DMS 273 (cell line): ENCODE results near the gene NUMA1.

Source experiments
- DNase-seq: peaks from one replicate; lab custom pipeline; 2025; ENCODE audit not compliant: unreplicated experiment; lab: John Stamatoyannopoulos, UW

The NUMA1 gene

DNA sequence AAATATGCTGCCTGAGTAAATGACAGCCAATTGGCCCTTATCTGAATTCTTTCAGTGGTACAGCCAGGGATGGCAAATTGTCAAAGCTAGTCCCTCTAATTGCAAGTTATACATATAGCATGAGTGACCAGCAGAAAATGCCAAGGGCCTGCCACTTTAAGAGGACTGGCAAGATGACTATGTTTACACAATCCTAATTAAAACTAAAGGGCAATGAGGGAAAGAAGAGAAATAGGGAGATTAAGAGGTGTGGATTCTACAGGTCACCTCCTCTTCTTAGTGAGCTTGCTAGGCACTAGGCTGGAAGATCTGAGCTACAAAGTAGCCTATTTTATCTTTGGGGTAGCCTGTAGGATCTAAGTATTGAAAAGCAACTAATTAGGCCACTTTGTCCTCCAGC, 13.5 kb downstream of the NUMA1 start:
- no peak for DNase-seq

GRCh38 chr11:72061739-72062396, 18.5 kb downstream of the NUMA1 start:
- no peak for DNase-seq

GRCh38 chr11:72058416-72059034, 21.8 kb downstream of the NUMA1 start:
- peak; percentile 23 for DNase-seq

GRCh38 chr11:72048766-72049460, 31.4 kb downstream of the NUMA1 start:
- no peak for DNase-seq

- no peak for DNase-seq
Measured at GRCh38 chr11:72045849-72046248, 34.5 kb downstream of the NUMA1 start.

- DNase-seq: no peak
Measured at GRCh38 chr11:72042064-72042745, 38.1 kb downstream of the NUMA1 start.

DNA sequence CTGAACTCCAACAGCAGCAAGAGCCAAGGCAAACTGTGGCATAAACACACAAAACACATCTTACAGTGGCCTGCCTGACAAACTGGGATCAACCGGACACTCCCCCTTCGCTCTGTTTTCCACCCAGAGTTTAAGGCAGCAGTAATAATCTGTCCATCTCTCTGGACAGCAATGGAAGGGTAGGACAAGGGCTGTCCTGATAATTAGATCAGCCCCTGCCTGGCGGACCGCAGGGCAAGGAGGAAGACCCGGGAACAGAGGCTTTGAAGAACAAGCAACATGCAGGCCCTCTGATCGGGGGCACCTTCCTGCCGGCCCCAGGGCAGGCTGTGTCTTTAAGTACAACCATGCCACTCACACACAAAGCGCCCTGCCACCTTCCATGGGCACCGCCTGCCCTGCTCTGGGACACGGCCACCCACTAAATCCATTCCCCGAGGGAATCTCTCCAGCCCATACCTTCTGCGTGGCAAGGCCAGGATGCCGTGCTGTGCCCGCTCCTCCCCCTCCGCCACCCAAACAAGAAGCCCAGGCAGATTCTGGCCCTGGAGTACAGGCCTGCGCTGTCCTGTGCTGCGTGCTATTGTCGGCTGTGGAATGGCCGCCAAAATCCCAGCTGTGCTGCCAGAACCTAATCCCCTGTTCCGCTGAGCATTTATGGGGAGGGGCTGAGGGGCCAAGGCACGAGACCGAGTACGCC, 38.8 kb downstream of the NUMA1 start:
- DNase-seq: peak; percentile 79

- DNase-seq: peak; percentile 92
Measured at GRCh38 chr11:72040491-72041363, 39.6 kb downstream of the NUMA1 start.

DNA sequence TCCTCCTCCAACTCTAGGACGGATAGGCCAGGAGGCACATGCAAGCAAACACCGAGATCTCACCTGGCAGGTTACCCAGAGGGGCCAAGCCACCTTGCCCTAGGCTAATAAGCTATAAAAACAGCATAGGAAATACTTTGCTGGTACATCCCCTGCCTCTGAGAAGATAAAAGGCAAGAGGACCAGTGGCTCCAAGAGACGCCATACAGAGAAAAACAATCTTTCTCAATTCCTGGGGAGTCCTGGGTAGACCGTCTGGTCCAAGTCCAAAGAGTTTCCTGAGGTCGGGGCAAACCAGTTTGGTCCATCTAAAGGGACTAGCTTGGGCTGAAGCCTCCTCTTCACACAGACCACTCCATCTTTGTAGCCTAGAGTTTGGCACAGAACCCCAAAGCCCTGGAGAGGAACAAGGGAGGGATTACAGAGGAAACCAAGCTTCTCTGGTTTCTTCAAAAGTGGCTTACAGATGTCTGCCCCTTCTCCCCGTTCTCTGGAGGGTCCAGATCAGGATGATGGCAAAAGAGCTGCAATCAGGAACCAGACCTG, 40.4 kb downstream of the NUMA1 start:
- DNase-seq: peak; percentile 16

GRCh38 chr11:72039031-72039855, 41.1 kb downstream of the NUMA1 start:
- peak; percentile 35 for DNase-seq

DNA sequence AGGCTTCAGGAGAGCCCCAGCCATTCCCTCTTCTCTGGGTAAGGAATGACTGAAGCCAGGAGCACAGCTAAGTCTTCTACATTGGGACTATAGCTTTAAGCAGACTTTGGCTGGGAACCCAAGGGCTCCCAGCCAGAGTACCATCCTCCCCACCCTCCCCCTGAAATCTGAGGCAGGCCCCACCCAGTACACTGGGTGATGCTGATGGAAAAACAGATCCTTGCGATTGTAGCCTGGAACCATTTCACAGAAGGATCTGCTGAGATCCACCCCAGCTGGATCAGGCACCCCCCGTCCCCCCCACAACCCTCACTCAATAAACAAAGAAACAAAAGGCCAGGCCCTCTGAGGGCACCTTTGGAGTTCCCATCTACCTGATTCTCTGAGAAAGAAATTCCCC, 41.9 kb downstream of the NUMA1 start:
- peak; percentile 72 for DNase-seq

- DNase-seq: peak; percentile 26
Measured at GRCh38 chr11:72037554-72038311, 42.6 kb downstream of the NUMA1 start.

GRCh38 chr11:72036687-72037086, 43.7 kb downstream of the NUMA1 start:
- DNase-seq: no peak

DNA sequence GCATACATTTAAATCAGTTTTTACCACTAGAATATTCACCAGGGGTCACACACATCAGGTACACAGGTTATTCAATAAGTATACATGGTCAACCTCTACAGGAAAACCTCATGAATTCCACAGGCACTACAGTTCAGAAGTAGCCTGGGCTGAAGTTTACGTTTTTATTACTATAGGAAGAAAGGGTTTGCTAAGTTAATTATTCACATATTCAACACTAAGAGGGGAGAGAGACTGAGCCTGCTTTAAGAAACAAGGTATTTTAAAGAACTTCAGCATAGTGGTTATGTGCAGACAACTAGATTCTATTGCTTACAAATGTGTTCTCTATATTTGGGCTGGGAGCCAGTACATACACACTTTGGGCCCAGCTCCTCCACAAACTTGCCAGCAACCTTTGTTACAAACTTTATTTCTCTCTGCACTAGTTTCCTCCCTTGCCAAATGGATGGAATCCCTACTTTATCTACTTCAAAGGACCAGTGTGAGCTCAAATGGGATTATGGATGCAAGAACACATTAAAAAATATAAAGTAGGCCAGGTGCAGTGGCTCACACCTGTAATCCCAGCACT, 49.8 kb downstream of the NUMA1 start:
- no peak for DNase-seq

GRCh38 chr11:72026090-72026489, 54.3 kb downstream of the NUMA1 start:
- DNase-seq: no peak

- DNase-seq: no peak
Measured at GRCh38 chr11:72024069-72024754, 56.1 kb downstream of the NUMA1 start.

- no peak for DNase-seq
Measured at GRCh38 chr11:72023335-72023734, 57.0 kb downstream of the NUMA1 start.
